SHP77 (cell line): Measurements from ENCODE around the gene DIAPH1.

Experiments
- DNase-seq, 2 experiments: peaks; one replicate each; lab custom pipeline; 2025; lab: John Stamatoyannopoulos, UW

Gene DIAPH1

GRCh38 chr5:141506381-141507155 lies 112.2 kb downstream of the DIAPH1 start:
- DNase-seq: no peak

DNA sequence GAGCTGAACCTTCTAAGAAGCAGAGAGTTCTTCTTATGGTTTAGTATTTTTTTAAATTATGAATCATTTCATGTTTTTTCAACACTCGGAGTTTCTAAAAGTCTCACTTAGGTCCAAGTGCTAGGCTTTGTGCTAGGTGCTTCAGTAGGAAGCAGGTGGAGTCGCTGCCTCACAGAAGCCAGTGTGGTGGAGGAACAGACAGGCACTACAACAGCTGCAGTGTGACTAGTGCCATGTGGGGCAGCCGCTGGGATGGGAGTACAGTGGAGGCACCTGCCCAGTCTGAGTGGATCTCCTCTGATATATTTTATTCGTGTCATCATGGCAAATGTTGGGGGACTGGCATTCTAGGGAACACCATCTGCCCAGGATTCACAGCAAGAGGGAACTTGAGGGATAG lies 114.6 kb downstream of the DIAPH1 start:
- no peak for DNase-seq

- no peak for DNase-seq
These were observed 115.1 kb downstream of the DIAPH1 start for GRCh38 chr5:141503681-141504080.

GRCh38 chr5:141501761-141502160 lies 117.0 kb downstream of the DIAPH1 start:
- no peak for DNase-seq

DNA sequence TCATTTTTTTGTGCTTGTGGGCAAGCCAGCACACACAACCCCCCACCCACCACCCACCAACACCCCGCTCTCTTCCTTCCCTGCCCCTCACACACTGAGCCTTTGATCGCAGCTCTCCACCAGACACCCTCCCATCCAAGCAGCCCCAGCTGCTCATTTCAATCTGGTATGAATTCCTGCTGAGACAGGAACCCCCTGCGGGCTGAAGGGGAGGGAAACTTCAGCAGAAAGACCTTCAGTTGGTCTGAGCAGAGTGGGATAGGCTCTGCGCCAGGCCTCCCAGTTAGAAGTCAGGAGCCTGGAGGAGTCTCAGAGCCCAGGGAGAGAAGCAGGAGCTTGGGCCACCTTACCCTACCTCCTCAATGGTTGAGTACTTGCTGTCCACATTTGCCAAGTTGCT lies 122.8 kb downstream of the DIAPH1 start:
- DNase-seq: no peak

GRCh38 chr5:141495453-141495811 lies 123.4 kb downstream of the DIAPH1 start:
- DNase-seq: no peak

GRCh38 chr5:141494761-141495452 lies 123.9 kb downstream of the DIAPH1 start:
- DNase-seq: no peak

- no peak for DNase-seq
These were observed 125.0 kb downstream of the DIAPH1 start for GRCh38 chr5:141493500-141494422.

- no peak for DNase-seq
These were observed 126.5 kb downstream of the DIAPH1 start for GRCh38 chr5:141492168-141492885.

GRCh38 chr5:141491323-141492167 lies 127.3 kb downstream of the DIAPH1 start:
- no peak for DNase-seq

DNA sequence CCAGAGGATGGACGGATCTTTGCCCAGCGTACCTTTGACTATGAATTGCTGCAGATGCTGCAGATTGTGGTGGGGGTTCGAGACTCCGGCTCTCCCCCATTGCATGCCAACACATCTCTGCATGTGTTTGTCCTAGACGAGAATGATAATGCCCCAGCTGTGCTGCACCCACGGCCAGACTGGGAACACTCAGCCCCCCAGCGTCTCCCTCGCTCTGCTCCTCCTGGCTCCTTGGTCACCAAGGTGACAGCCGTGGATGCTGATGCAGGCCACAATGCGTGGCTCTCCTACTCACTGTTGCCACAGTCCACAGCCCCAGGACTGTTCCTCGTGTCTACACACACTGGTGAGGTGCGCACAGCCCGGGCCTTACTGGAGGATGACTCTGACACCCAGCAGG lies 128.0 kb downstream of the DIAPH1 start:
- DNase-seq: no peak

DNA sequence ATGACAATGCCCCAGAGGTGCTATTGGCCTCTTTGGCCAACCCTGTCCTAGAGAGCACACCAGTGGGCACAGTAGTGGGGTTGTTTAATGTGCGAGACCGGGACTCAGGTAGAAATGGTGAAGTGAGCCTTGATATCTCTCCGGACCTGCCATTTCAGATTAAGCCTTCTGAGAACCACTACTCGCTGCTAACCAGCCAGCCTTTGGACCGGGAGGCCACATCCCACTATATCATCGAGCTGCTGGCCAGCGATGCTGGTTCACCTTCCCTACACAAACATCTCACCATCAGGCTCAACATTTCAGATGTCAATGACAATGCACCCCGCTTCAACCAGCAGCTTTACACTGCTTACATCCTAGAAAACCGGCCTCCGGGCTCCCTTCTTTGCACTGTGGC lies 128.5 kb downstream of the DIAPH1 start:
- DNase-seq: no peak

GRCh38 chr5:141489841-141490240 lies 129.0 kb downstream of the DIAPH1 start:
- no peak for DNase-seq

- no peak for DNase-seq
These were observed 129.9 kb downstream of the DIAPH1 start, which contains the start of gene PCDHGC5 for GRCh38 chr5:141488591-141489561. Gene PCDHGC5, plus strand, starts transcription at chr5:141489081. Its CDS starts 160 bp downstream, at chr5:141489241.

- DNase-seq: no peak
These were observed 131.7 kb downstream of the DIAPH1 start for GRCh38 chr5:141487131-141487530.

GRCh38 chr5:141486091-141486490 lies 132.7 kb downstream of the DIAPH1 start:
- no peak for DNase-seq

DNA sequence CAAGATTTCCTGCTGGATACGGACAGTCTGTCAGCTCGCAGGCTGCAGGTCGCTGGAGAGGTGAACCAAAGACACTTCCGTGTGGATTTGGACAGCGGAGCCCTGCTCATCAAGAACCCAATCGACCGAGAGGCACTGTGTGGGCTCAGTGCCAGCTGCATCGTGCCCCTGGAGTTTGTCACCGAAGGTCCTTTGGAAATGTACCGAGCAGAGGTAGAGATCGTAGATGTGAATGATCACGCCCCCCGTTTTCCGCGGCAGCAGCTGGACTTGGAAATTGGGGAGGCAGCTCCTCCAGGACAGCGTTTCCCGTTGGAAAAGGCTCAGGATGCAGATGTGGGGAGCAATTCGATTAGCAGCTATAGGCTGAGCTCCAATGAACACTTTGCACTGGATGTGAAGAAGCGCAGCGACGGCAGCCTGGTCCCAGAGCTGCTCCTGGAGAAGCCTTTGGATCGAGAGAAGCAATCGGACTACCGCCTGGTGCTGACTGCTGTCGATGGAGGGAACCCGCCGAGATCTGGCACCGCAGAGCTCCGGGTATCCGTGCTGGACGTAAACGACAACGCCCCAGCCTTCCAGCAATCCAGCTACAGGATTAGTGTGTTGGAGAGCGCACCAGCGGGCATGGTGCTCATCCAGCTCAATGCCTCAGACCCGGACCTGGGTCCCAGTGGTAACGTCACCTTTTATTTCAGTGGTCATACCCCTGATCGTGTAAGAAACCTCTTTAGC lies 133.3 kb downstream of the DIAPH1 start:
- no peak for DNase-seq

DNA sequence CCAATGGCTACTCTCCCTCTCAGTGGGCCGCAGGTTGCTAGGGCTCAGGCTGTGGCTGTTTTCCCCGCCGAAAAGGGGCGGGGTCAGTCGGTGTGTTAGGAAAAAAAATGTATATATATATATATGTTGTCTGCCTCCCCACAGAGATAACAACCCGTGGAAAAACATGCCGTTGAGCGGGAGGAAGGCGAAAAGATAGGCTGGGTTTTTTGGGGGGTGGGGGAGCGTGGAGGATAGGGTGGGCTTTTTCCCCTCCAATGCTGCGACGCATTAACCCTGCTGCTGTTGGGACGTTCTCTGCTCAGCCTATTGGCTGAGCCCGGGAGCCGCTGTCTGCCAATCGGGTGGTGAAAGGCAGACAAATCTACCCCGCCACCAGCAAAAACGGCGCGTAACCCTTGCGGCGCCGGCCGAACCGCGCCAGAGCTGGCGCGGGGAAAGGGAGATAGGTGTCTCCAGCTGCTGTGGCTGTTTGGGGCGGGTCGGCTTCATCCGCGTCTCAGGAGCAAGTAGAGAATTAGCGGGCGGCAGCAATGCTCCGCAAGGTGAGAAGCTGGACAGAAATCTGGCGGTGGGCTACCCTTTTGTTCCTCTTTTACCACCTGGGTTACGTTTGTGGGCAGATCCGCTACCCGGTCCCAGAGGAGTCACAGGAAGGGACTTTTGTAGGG lies 134.0 kb downstream of the DIAPH1 start, which contains the start of gene PCDHGC4:
PCDHGC4 (plus strand) TSS at position 390 of the 671 bp plus-strand sequence; CDS start at position 534, 144 bp downstream.
- peak in 1 of 2 experiments; percentile 23 for DNase-seq
